ENCODE results near the gene OBP2B.

DNA sequence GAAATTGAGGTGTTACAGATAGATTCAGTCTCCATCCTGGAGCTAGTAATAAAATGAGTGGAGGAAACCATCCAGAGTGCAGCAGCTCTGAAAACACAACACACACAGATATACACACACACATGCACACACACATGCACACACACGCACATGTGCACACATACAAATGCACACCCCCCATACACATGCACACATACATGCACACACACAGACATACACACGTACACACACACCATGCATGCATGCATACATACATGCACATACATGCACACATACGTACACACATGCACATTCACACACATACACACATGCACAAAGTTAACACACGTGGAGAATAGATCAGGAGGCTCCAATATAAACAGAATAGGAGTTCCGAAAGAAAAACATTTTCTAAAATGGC lies 21.0 kb upstream of the OBP2B start:
- no peak for TF ChIP-seq EZH2 (IDR thresholded peaks at IDR 0.05)
- no peak for TF ChIP-seq POLR2AphosphoS5 (IDR thresholded peaks at IDR 0.05; ENCODE audit: borderline replicate concordance, low read depth, low read length)
